Measurements from ENCODE around the gene SMIM7.
"Not testable (repeated sequence)": the region's sequence is repeated elsewhere in the genome, so short reads cannot be mapped to it uniquely, and the experiment has no call there.

SMIM7 gene

DNA sequence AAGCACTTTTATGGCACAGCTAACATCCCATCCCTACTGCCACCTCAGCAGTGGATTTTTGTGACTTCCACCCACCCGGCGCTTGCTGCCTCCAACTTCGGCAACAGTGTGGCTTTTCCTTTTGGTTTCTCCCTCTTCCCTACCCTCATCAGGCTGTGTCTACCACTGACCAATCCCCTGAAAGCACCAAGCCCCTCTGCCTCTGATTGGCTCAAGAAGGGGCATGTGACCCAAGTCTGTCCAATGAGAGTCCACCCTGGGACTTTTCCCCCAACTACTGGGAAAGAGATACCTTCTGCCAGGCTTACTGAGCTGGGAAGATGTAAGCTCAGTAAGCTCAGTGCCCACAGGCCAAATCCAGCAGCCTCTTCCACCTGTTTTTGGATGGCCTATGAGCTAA is 5.8 kb downstream of the SMIM7 start:
- no peak for DNase-seq

DNA sequence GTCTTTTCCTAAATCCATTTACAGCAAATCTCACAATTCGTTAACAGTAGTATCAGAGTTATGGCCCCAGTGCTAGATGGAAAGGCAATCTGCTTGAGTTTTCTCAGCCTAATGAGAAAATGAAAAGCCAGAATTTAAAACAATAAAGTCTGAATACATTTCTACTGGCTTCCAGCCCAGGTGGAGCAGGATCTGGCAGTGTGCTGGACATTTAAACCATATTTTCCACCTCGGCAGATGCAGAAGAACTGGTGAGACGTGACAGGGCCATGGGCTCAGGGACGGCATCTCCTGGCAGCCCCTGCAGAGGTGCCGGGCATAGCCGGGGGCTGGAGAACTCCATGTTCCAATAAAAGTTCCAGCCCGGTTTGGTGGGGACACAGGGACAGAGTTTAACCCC is 7.1 kb downstream of the SMIM7 start:
- DNase-seq, result no peak

DNA sequence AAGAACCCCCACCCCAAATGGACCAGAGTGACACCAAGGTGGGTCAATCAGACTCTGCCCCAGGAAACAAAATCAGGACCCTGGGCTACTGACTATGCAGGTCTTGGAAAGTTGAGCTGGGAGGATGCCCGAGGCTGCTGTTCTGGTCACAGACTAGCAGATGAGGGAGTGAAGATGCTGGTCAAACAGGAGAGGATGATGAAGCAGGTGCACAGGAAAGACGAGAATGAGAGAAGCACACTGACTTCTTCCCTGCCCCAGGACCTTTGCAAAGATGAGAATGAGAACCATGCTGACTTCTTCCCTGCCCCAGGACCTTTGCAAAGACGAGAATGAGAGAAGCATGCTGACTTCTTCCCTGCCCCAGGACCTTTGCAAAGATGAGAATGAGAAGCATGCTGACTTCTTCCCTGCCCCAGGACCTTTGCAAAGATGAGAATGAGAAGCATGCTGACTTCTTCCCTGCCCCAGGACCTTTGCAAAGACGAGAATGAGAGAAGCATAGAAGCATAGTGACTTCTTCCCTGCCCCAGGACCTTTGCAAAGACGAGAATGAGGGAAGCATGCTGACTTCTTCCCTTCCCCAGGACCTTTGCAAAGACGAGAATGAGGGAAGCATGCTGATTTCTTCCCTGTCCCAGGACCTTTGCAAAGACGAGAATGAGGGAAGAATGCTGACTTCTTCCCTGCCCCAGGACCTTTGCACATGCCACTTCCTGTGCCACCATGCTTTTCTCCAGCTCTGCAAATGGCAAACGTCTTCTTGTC is 8.3 kb downstream of the SMIM7 start:
- not testable (repeated sequence) for DNase-seq

DNA sequence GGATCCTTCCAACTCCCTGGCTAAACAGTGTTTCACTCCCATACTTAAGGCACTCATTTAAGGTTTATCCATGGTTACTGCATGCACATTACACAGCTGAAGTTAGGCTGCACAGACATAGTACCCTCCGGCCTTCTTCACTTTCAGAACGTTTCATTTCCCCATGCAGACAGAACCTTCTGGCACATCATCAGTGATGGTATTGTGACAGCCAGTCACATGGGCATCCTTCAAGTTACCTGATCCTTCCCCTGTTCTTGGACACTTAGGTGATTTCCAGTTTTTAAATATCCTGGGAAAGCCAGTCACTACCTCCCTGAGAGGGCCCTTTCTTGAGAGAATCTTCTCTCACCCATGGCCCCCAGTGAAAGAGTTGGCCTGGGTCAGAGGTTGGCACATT is 9.1 kb downstream of the SMIM7 start:
- DNase-seq, result no peak

DNA sequence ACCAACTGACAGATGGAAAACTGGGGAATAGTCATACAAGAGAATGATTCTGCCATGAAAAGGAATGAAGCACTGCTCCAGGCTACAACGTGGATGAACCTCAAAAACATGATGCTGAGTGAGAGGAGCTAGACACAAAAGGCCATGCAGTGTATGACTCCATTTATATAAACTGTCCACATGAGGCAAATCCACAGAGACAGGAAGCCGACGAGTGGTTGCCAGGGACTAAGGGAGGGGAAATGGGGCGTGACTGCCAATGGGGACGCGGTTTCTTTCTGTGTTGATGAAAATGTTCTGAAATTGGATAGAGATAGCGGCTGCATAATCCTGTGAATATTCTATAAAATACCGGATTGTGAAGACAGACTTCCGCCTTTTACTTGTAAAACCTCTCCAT is 10.2 kb downstream of the SMIM7 start:
- no peak for DNase-seq

DNA sequence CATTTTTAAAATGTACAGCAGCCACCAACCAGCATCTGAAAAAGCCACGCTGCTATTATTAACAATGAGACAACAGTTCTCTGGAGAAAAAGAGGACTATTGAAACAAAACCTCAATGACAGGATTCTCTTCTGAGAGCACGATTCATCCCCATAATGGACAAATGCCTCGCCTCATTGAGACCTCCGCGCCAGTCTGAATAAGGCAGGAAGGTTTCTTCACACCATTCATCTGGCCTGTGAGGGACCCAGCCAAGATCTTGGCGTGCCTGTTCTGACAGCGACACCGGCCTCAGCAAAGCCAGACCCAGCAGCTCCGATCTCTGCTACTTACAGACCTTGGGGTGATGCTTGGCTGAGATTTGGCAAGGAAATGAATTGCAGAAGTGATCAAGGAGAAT is 14.8 kb downstream of the SMIM7 start:
- no peak for DNase-seq

DNA sequence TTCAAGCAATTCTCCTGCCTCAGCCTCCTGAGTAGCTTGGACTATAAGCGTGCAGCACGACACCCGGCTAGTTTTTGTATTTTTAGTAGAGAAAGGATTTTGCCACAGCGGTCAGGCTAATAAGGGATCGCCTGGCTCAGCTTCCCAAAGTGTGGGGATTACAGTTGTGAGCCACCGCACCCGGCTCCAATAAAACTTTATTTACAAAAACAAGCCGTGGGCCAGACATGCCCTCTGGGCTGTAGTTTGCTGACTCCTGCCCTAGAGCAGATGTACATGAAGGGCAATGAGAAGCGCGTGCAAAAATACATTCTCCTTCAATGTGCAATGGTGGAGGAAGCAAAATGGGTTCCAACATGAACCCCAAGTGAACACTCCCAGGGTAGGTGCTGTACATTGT is 18.2 kb downstream of the SMIM7 start:
- no peak for DNase-seq

DNA sequence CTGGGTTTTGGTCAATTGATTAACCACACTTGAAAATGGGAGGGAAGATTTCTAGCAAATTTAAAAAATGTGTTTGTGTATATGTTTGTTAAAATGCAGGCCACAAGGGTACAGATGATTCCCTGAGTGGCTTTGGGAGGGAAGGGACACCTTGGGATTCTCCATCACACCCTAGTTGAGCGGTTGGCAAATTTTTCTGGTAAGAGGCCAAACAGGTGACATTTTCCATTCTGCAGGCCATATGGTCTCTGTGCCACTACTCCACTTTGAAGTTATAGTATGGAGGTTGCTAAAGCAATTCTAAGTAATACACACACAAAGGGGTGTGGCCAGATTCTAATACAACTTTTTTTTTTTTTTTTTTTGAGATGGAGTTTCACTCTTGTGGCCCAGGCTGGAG is 19.0 kb downstream of the SMIM7 start:
- no peak for DNase-seq

DNA sequence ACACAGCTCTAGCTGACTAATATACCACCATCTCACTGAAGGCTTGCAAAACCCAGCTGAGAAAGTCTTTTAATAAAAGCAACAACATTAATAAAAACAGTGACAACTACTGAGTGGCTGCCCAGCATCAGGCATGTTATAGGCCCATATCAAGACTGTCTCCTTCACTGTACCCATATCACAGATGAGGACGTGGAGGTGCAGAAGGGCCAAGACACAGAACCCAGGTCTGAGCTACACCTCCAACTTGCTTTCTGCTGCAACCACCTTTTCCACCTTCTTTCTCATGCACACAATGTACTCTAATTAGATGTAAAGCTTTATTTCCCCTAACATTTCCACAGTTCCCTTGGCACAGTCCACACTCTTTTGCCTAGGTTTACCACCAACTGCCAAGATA is 21.3 kb downstream of the SMIM7 start:
- no peak for DNase-seq

DNA sequence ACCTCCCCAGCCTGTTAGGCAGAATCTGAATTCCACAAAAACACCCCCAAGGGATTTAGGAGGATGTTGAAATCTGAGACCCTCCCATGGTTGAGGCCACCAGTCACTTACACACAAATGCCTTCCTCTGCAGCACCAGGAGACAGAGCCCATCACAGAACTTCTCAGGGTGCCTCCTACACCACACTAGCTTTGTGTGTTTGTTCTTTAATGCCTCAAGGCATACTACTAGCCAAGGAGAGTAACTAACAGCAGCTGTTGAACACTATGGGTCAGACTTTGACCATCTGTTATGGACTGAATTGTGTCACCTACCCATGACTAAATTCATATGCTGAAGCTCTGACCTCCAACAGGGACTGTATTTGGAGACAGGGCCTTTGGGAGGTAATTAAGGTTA is 22.4 kb downstream of the SMIM7 start:
- no peak for DNase-seq

DNA sequence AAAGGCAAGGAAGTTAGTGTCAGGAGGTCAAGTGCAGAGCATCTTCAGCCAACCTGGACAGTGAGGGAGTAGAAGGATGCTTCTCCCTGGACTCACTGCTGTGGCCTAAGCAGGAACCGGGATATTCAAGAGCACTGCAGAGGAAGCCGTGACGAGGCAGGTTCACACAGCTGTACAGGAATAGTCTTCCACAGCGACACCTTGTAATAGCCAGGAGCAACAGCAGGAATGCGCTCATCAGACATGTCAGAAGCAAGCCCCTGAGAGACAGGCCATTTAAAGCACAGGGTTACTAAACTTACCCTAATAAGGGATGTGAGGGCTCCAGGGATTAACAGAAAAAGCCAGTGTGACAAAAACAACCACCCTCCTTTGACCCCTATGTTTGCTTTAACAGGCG is 28.5 kb downstream of the SMIM7 start:
- no peak for DNase-seq

DNA sequence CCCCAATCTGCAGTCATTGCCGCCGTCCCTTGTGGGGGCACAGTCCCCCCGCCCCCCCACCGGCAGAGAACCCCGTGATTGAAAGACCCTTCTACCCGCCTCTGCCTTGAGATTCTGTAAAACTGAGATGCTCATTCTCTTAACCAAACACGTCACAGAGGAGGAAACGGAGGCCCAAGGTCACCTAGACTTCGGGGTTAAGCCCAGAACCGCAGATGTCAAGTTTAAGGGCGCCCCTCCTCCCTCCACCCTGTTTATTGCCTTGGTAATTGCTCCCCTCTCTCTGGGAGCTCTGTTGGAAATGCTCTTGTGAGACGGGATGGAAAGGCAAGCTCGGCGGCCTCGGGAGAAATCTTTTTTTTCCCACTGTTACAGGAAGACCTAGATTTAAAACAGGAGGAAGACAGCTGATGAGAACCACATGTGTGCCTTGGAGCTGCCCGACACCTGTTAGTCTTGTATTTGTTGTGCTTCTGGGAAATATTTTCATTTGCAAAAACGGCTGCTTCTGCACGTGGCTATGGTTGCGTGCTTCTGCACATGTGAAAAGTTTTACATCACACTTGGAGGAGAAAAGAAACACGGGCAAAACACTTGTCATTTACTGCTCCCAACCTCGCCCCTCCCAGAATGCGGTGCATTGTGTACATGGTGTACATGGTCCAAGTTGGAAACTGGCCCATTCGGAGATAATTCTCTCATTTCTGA is 30.8 kb downstream of the SMIM7 start:
- DNase-seq, result no peak

DNA sequence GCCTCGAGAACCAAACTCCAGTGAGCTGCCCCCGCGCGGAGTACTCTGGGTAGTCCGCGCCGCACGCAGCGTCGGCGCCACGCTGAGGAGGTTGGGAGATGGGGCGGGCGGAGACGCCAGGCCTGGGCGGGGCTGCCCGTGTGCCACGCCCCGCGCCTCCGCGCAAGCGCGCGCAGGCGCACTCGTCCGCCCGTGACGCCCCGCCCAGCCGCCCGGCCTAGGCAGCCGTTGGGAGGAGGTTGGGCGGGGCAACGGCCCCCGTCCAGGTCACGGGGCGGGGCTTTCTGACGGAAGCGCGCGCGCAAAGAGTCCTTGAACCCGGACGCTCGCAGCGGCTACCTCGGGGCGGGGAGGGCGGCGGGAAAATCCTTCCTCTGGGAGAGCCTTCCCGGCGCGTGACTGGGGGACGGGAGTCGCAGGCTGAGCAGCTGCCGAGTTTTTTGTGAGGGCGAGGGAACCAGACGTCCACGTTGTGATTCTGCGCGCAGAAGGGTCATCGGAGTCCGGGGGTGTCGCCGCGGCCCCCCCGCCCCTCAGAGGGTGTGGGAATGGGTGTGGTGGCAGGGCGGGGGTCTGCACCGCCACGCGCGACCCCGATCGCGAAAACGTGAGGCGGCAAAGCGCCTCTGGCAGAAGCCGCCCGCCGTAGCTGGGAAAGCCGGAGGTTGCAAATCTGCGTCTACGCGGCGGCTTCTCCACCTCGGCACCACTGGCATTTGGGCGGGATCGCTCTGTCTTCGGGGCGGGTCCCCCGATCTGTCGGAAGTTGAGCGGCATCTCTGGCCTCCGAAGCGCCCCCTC is 31.6 kb downstream of the SMIM7 start, which contains the start of gene MED26:
TSS of gene MED26 (minus strand) at position 22 of the 801 bp plus-strand sequence. CDS start 261 bp downstream, outside the sequence.
- peak; percentile 92 for DNase-seq

DNA sequence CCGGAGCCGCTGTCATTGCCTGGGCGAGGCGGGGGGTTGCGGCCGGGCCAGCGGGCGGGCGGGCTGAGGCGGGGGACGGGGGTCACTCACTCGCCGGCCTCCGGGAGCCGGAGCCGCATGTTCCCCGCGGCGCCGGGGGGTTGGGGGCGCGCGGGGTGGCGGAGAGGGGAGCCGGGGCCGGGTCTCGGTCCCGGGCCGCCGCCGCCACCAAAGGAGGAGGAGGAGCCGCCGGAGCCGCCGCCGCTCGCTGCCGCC is 32.1 kb downstream of the SMIM7 start:
- no peak for DNase-seq

DNA sequence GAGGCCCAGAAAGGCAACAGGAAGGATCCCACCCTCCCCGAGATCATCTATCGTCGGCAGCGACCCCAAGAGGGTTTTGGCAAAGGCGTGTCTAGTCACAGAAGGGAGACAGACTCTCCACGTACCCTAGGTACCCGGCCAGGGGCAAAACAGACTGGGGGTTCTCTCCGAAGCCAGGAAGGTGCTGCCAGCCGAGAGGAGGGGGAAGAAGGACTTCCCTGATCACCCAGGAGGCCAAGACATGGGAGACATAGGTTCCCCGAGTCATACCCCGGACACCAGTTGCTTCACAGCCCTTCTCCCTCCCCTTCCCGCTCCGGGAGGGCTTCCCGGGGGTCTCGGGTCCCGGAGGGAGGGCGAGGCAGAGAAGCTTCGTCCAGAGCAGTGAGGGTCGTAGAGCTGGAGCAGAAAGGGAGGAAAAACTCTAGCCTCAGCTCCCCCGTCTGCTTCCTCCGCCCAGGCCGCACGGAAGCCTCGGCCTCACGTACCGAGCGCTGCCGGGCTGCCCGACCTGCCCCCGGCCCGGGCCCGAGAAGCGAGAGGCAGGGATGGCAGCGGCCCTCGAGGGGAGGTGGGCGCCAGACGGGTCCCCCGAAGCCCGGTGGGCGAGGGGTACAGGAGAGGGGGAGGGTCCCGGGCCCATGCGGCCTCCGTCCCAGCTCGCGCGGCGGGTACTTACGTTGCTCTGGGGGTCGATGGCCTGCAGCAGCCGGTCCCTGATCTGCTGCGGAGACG is 32.6 kb downstream of the SMIM7 start:
- peak; percentile 32 for DNase-seq

DNA sequence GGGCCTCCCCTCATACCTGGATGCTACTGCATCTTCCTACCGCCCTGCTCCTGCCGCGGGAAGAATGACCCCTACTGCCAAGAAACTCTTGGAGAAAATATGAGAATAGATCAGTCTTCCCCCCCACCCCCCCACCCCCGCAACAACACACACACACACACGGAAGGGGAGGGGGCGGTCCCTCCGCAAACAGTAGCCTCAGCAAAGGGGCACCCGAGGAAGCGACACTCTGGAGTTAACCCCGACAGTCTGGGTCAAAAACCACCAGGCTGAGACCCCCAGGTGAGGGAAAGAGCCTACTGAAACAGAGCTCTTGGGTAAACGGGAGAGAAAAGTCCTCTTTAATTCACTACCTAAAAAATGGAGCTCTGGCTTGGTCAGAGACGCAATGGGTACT is 33.1 kb downstream of the SMIM7 start:
- no peak for DNase-seq

DNA sequence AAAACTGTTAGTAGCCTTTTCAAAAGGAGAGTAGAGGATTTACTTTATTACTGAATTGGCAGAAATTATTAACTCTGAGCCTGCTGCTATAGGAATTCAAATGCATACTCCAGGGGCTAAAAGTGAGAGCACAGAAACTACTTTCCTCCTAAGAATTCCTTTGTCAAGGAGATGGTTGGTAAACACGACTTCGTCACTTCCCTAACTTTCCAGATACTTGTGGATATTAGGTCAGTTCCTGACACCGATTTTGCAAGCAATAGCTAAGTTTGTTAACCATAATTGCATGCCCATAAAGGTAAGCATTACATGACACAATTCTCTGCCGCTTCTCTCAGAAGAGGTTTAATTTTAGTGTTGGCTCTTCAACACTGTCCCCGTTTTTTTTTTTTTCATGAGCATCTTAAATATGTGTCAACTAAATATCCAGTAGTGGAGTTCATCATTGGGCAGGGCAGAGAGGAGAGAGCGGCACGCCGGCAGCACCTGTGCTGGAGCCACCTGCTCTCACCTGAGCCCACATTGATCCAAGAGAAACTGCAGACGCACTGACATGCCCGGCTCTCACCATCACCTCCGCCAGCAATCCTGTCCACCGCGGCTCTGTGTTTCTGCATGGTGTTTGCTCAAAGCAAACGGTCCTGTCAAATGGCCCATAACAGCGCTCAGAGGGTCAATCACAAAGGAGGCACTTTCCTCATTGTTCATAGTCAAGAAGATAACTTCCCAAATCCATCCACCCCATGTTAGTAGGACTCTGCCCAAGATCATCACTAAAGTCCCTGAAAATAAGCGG is 34.6 kb downstream of the SMIM7 start:
- no peak for DNase-seq

DNA sequence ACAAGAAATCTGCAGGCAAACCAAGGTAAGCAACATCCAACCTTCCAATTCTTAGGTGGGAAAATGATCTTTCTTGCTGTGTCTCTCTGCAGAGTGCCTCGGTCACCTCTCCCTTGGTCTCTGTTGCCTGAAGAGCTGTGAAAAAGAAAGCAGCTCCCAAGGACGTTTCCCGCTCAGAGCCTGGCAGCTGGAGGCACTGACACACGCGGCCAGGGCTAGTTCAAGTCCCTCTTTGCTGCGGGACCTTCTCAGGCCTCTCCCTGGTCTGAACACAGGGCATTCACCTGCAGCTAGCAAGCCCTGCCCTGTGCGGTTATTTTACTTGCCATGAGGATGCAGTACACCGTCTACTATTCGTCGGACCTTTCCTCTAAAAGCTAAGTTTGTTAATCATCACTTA is 35.7 kb downstream of the SMIM7 start:
- DNase-seq, result no peak

DNA sequence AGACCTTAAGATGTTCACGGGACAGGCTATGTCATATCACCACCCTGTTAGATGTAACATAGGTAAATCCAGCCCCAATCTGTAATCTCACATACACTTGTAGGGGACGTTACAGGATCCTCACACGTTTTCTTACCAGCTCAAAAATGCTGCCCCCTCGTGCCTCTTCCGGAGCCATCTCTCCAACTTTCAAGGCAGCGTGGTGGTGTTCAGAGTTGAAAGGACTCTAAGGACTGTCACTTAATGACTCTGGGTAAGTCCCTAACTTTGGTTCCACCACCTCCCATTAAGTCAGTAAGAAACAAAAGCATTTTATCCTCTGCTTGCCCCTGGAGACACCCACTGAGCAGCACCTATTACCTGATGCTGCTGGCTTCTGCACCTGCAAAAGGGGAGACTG is 36.4 kb downstream of the SMIM7 start:
- DNase-seq, result no peak

DNA sequence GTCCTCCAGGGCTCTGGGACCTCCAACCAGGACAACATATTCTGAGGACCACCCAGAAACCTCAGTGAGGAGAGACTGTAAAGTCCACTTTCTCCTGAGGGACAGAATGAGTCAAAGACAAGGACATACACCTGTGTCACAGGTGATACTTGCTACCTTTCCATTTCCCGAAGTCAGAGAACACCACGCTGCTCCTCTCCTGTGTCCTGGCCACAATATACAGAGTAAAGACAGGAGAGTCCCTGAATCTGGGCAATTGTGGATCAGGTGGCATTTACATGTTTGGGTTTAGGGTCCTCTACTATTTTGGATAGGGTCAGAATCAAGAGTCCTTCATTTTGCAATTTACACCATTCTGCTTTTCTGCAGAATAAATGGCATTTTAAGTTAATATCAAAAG is 36.9 kb downstream of the SMIM7 start:
- no peak for DNase-seq

DNA sequence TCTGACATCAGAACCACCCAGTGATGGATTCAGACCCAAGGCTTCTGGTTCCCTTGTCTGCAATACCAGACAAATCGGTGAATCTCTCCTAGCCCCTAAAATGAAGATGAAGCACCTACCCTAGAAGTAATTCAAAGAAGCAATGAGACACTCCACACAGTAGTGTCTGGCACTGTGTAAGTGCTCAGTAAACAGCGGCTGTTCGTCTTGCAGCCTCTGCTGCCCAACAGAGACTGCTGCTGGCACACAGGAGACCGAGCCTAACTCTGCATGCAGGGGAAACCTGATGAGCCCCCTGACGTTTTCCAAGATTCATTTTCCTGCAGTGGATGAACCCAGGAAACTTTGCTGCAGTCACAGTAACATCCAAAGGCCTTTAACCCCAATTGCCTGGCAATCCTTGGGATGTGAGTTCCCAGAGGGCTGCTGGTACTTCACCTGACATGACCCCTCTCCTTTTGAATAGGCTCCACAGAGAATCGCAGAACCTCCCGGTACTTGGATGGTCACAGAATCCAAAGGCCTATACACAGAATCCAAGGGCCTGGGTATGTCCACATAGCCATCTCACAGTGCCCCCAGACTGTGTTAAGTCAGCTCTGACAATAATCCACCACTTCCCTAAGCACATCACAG is 38.7 kb downstream of the SMIM7 start:
- no peak for DNase-seq

DNA sequence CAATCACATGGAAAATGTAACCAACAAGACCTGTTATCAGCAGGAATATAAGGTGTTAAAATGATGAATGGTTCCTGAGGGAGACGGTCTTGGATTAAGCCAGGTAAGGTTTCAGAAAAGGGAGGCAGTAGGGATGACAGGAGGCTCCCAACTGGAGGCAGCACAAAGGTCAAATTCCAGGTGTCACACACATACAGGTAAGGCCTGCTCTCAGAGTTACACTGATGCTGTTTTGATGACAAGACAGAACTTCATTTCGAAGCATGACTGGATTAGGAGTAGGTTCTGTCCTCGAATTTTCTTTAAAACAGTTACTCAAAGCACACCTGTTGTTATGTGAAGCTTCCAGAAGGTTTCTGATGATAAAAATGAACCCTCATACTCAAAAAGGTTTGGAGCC is 39.4 kb downstream of the SMIM7 start:
- DNase-seq, result no peak
